Raji (cell line): ENCODE results near the gene ALDH1L1.
A peak's percentile ranks its signal among the peaks of the same experiment; 100 is the strongest.

ENCODE experiments used
- POLR2A ChIP-seq: IDR thresholded peaks from 2 replicates; pipeline ENCODE4 v1.6.1; 2011; ENCODE audit warnings: low read depth, low read length, control low read depth; ENCODE audit not compliant: insufficient read depth

ALDH1L1 gene

DNA sequence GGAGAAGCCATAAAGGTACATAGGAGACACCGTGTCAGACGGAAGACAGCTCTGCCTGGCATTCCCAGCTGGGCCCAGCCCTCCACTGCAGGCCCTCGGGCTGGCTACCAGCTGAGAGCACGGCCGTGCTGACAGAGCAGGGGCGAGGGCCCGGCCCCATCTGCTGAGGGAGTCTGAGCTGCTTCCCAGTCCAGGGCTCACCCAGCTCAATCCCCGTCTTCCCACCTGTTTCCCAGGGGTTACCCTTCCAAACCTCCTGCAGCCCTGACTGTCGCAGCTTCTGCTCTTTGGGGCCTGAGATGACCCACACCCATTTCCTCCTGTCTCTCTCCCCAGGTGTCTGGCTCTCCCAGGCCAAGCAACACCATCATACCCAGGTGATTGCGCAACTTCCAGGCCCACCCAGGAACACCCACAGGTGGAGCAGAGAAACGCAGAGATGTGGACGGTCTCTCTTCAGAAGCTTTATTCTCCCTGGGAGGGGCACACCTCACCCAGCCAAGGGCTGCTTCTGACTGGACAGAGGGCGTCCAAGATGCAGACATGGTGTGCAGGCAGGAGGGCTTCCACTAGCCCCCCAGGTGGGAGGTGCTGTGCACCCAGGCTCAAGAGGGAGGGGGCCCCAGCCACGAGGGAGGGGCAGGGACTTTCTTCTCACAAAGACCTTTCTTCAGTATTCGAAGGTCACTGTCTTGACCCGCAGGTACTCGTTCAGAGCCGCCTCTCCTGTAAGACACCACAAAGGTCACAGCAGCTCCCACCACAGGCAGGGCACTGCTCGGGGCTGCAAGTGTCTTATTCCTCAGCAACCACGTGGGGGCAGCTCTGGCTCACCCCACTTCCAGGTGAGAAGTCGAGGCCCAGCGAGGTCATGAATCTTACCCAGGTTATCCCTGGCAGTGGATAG, 77.0 kb downstream of the ALDH1L1 start:
- TF ChIP-seq POLR2A = no peak

DNA sequence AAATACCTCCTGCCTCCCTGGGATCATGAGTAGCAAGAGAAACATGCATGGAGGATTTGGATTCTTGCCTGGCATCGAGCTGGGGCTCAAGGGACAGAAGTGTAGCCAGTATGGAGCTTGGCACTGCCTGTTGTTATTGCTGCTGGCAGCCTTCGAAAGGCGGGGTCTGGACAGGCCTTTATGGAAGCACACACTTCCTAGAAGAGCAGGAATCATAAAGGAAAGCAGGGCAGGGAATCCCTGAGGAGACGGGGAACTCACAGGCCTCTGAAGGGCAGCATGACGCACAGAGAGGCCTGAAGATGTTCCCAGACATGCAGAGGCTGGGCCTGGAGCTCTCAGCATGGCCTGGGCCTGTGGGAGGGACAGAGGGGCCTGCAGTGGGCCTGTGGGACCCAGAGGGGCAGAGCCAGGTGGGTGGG, 77.8 kb downstream of the ALDH1L1 start:
- no peak for TF ChIP-seq POLR2A

DNA sequence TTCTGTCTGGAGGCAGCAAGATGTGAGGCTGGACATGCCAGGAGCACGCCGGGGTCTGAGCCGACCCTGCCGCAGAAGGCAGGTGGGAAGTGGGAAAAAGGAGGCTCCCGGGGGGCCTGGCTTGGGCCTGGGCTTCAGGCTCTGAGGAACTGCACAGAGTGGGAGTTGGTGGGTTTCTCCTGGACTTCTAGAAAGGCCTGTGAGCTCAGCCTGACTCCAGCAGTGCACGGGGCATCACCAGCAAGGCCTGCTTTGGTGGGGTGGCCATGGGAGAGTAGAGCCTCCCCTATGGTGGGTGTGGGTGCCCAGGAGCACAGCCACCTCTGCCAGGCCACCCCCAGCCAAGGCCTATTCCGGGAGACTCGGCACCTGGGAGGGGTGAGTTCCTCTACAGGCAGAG, 78.4 kb downstream of the ALDH1L1 start:
- TF ChIP-seq POLR2A = no peak

DNA sequence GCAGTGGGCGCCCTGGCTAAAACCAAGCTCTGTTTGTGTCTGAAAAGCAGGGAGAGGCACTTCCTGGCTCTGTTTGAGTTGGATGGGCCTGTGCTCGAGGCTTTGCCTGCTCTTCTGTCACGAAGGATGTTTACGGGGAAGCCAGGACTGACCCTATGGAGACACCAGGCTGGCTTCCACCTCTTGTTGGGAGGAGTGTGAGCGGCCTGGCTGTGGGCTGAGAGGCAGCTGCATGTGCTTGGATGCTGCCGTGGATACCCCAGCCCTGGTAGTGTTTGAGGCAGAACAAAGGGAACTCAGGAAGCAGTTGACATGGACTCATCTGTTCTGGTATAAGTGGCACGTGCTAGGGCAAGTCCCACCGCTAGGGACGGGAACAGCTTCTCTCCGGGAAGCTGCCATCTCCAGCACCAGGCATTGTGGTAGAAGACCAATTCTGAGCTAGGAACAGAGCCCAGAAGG, 78.8 kb downstream of the ALDH1L1 start:
- TF ChIP-seq POLR2A = no peak

DNA sequence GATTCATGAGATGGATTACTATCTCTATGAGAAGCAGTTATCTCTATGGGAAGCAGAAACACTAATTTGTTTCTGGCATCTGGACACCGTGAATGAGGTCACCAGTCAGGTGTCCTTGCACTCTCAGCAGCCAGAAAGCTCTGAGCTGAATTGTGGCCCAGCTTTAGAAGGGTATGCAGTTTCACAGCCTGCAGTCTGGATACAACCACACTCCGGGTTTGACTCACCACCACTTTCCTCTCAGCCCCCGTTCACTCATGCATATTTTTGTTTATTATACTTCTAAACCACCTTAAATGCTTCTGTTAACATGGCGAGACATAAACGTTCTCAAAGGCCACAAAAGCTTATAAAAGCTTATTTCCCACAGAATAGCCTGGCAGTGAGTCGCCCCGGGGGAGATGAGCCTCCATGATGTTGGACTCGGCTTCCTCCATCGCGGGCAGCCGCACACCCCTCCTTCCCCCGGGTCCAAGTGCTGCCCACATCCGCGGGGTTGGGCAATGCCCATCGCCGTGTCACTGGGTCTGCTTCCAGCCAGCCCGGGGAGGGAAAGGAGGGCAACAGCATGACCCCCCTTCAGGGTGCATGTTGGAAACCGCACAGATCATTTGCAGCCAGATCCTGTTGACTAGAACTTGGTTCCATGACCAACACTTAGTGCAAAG, 79.6 kb downstream of the ALDH1L1 start:
- TF ChIP-seq POLR2A = no peak

DNA sequence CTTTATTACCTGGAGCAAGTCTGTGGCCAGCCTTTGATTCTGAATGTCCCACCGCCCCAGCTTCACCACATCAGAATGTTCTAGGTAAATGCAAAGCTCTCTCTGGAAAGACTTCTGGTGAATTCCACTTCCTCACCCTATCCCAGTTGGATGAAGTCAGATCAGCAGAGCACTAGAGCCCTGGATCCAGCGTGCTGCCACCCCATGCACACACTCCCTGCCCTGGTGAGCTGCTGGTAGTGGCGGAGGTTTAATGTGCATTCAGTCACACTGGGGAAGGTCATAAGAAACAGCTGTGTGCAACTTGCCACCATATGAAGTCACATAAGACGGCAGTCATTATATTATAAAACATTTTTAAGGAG, 80.1 kb downstream of the ALDH1L1 start:
- no peak for TF ChIP-seq POLR2A

DNA sequence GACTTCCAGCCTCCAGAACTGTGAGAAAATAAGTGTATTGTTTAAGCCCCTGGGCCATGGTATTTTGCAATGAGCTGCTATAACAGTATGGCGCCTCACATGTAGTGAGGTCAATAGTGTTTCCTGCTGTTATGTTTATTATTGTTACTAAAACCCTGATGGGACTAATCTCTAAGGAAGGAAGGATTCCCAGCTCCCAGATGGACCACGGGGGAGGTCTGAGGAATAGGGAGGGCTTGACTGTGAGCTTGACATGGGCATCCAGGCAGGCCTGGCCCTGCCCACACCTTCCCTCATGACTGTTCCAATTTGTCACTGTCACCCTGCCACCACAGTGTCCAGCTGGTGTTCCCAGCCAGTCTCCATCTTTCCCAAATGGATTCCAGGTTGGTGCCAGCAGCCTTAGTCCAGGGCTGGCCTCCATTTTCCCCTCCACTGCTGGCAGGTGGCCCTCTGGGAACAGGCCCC, 82.0 kb downstream of the ALDH1L1 start:
- TF ChIP-seq POLR2A = no peak

DNA sequence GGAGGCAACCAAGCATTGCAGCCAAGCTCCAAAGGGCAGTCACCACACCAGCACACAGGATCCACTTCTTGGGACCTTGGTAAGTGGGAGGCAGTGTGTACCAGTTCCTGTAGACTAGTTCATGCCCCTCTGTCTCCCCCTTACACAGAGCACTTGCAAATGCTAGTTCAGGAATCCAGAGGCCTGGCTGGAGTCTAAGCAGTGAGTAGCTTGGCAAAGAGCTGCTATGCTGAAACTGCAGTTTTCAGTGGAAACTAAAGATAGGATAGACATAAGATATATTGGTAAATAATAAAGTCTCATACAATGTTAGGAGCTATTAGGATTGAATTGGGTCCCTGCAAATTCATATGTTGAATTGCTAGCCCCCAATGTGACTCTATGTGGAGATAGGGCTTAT, 82.6 kb downstream of the ALDH1L1 start:
- no peak for TF ChIP-seq POLR2A

DNA sequence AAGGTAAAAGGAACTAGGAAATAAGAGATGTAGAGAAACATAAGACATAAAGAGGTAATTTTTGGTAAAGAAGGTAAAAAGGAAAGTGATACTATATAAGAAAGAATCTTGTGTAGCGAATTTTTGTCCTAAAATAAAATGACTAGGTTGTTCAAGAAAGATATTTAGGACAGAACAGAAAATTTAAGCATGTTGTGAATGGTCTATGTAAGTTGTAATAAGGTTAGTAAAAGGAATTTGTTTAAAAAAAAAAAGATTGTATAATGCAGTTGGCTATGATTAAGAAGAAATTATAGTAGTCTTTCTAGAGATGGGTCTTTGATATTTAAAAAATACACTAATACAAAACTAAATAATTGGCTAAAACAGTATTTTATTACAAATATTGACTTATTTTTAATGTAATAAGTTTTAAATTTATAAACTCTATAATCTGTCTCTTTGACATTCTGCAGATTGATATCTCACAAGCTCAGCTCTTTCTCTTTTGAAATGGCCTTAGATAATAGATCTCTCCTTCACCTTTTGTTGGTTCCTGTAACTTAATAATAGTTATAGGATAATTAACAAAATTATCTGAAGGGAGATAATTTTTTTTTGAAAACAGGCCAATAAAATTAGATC, 92.7 kb downstream of the ALDH1L1 start:
- TF ChIP-seq POLR2A = no peak

DNA sequence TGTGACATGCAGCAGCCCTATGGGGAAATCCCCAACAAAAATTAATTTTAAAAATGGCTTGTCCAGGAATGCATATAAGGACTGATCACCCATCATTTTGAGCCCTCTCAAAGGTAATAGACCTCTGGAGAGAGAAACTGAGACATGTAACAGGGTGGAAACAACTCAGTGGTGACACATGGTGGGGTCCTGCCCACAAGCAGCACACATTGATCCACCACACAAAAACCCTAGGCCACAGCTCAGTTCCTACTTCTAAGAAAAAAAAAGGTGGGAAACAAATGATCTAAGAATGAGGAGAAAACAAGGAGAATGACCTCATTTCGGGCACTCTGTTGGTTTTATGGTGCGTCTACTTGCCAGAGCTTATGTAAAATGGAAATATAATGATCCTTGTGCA, 94.5 kb downstream of the ALDH1L1 start:
- TF ChIP-seq POLR2A = no peak

DNA sequence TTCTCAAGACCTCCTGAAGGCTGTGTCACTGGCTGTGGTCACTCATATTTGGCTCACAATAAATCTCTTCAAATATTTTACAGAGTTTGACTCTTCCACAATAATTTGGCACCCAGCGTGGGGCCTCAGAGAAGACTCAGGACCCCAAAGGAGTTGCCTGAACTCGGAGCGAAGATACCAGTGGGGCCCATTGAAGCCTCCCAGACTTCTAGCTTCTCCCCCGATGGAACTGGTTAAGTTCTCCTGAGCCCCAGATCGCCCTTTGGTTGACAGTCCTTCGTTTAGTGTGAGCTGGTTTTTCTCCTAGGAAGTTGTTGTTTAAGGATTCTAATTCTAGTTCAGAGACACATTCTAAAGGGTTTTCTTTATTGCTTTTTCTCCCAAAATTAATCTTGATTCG, 95.1 kb downstream of the ALDH1L1 start:
- no peak for TF ChIP-seq POLR2A

DNA sequence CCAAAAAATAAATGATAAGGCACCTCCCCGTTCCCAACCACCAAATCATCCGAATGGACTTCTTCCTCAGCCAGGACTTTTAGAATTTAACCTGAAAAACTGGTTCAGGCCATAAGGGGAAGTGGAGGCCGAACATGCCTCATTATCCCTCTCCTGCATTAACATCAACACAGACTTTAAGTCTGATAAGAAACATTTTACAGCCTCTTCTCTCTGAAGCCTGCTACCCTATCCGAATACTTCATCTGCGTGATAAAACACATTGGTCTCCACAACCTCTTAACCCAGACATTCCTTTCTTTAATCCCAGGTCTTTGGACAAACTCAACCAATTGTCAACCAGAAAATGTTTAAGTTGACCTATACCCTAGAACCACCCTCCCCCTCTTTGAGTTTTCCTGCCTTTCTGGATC, 95.6 kb downstream of the ALDH1L1 start:
- TF ChIP-seq POLR2A = no peak

DNA sequence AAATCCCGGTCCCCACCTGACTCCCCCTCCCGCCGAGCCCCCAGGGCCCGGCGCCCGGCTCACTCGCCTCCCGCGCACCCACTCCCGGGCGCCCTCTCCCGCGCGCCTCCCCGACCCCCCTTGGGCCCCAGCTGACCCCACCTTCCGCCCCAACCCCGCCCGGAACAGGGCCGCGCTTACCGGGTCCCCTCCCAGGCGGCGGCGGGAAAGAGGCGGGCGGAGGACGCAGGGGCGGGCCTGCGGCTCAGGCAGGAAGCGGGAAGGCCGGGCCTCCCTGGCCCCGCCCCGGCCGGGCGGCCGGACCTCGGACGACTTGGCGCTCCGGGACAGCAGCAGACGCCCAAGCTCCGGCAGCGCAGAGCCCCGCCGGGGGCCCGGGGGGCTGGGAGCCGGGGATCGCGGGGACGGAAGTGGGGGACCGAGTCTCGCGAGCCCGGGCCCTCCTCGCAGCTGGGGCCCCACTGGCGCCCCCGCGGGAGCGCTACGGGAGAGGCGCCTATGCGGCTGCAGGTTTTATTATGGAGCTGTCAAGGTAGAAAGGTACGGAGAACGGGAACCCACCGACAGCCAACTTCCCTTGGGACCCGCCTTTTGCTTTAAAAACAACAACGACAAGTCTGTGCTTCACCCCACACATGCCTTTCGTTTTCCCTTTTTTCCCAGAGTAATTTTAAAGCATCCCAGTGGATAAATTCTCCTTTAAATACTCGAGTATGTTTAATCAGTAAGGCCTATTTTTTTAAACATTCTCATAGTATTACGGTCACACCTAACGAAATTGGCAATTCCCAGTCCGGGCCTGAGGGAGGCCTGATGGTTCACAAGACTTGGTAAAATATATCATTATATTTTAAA, 96.2 kb downstream of the ALDH1L1 start, which contains the start of gene SLC41A3:
Gene SLC41A3 (minus strand): TSS at position 212 of the 855 bp plus-strand sequence. CDS start 15,905 bp downstream, outside the sequence.
- peak; percentile 64 for TF ChIP-seq POLR2A

DNA sequence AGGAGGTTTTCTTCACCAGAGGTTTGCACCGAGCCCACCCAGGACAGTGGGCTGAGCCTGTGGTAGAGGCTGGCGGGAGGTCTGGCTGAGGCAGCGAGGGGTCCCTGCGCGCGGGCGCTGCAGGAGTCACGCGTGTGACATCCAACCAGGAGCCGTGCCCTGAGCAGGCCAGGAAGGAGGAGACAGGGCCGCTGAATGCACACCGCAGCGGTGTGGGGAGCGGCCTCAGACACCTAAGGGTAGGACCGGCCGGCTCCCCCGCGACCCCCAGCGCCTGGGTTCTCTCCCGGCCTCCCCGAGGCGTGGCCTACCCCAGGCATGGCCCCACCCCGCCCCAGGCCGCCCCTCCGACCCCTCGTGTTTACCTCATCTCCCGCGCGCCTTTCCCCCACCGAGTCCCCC, 96.9 kb downstream of the ALDH1L1 start:
- TF ChIP-seq POLR2A = 0 out of 2 replicates have a peak, but pooled peaks have one; percentile 27

DNA sequence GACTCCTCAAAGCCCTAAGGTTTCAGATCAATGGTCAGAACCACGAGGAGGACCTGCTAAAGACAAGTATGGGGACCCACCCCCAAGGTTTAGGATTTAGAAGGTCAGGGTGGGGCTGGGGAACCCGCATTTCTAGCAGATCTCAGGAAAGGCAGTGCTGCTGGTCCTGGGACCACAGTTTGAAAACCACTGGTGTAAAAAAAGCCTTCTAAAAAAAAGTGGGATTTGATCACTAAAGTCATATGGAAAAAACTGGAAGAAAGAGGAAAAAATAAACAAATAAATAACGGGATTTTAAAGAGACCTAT, 97.3 kb downstream of the ALDH1L1 start:
- no peak for TF ChIP-seq POLR2A
